Smooth muscle cell of the brain vasculature (primary cell): ENCODE data around the gene SERF2.

Source experiments
- DNase-seq: peaks from one replicate; pipeline ENCODE4 v3.0.0-alpha.2; 2012; ENCODE audit warnings: low read depth, low spot score

Gene SERF2

DNA sequence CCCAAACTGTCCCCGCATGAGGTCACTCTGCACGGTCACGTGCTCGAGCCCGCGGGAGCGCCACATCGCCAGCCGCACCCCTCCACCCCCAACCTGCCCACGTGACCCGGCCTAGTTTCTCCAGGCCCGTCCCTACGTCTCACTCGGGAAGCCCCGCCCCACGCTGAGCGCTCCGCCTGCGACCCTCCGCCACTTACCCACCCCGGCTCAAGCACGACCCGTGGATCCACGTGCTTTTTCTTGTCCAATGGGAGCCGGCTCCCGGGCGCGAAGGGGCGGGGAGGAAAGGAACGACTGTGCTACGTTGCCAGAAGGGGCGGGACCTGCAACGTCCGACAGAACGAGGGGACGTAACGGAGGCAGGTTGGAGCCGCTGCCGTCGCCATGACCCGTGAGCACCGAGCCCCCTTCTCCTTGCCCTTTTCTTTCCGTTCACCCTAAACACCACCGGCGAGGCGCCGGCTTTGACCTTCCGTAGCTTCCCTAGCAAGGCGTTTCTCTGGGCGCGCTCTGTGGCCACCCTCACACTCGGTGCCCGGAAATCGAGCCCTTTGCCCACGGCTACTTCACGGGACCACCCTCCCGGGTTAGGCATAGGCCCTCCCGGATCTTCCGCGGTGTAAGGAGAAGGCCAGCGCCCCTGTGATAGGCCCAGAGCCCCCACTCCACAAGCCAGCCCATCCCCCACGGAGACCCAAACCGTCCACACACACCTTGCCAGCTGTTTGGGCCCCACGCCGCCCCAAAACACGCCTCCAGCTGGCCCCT is at the start of gene SERF2:
Gene SERF2, plus strand, starts transcription at position 328 of the 768 bp plus-strand sequence. Its CDS starts 57 bp downstream, at position 385.
- DNase-seq: peak; percentile 100

DNA sequence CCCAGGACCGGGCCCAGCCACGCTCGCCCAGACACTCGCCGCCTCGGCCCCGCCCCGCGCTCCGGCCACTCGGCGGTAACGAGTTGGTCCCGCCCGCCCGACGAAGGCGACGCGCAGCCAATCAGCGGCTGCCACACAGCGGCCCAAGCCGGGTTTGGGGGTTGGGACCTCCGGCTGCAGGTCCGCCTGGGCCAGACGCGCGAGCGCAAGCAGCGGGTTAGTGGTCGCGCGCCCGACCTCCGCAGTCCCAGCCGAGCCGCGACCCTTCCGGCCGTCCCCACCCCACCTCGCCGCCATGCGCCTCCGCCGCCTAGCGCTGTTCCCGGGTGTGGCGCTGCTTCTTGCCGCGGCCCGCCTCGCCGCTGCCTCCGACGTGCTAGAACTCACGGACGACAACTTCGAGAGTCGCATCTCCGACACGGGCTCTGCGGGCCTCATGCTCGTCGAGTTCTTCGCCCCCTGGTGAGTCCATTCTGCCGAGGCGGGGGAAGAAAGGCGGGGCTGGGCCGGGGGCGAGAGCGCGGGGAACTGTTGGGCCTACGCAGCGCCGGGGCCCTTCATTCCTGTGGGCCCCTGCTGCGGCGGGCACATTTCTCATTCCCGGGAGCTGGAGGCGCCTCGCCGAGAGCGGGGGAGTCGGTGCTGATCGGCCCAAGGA is 45.7 kb upstream of the SERF2 start, which contains the start of gene PDIA3:
Gene PDIA3, plus strand, starts transcription at position 194 of the 658 bp plus-strand sequence. Its CDS starts 102 bp downstream, at position 296.
- DNase-seq: peak; percentile 62

DNA sequence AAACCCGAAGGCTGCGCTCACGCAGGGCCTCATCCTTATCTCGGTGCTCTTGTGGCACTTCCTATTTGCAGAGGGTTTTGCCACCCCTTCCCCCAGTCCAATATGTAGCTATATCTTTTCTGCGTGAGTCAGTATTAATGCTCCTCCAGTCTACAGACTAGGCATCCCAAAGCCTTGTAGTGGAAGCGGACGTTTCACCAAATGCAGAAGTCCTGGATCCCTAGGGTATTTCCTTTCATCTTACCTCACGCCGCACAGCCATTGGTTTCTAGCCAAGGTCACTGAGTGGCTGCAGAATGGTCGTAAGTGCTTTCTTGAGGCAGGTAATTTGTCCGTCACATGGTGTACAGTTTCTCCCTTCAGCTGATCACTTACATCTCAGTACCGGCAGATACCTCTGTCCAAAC is 45.2 kb upstream of the SERF2 start:
- DNase-seq: peak; percentile 9

DNA sequence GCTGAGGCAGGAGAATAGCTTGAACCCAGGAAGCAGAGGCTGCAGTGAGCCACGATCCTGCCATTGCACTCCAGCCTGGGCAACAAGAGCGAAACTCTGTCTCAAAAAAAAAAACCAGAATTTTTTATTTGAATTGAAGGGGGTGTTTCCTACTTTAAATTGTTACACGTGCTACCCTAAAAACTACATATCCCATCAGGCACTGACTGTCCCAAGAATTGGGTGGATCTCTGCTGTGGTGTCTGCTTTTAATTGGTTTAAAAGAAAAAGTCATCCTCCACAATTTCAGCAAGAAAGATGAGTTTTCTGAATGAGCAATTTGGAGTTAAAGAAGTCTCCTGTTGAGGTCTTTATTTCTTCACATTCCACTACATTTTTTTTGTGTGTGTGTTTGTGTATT is 43.7 kb upstream of the SERF2 start:
- no peak for DNase-seq

DNA sequence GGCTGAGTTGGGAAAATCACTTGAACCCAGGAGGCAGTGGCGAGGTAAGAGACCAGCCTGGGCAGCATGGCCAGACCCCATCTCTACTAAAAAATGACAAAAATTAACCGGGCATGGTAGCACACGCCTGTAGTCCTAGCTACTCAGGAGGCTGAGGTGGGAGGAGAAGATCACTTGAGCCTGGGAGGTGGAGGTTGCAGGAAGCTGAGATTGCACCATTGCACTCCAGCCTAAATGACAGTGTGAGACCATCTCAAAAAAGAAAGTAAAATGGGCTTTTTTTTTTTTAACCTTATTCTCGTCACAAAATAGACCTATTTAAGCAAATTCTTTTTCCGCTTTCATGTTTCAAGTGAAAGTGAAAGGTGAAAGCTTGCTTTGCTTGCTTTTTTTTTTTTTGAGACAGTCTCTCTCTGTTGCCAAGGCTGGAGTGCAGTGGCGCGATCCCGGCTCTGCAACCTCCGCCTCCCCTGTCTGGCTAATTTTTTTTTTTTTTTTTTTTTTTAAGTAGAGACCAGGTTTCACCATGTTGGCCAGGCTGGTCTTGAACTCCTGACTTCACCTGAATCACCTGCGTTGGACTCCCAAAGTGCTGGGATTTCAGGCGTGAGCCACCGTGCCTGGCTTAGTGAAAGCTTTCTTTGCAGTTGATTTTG is 42.3 kb upstream of the SERF2 start:
- no peak for DNase-seq

DNA sequence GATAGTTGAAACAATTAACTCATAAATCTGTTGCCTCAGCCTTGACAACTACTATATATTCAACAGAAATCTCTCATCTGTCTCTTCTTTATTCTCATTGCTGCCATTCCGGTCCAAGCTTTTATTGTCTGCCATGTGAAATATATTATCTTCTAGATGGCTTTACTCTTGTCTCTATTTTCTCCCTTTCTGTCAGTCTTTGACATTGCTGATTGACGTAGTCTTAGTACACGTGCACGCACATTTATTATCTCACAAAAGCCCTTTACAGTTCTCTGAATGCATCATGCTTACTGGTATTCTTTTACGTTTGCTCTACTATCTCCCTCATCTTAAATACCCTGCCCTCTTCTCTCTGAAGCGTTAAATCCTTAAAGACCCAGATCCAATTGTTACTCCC is 40.2 kb upstream of the SERF2 start:
- no peak for DNase-seq

DNA sequence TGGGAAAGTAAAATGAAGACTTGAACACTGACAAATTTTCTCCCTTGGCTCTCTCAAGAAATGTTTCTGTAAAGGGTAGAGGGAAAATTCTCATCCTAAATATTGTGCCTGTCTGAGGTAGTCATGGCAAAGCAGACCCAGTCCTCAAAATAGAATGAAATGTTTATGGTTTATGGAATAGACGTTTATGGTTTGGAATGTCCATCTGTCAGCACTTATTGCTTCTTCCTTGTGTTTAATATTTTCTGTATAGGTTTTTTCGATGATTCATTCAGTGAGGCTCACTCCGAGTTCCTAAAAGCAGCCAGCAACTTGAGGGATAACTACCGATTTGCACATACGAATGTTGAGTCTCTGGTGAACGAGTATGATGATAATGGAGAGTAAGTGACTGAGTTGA is 29.3 kb upstream of the SERF2 start:
- DNase-seq: no peak

DNA sequence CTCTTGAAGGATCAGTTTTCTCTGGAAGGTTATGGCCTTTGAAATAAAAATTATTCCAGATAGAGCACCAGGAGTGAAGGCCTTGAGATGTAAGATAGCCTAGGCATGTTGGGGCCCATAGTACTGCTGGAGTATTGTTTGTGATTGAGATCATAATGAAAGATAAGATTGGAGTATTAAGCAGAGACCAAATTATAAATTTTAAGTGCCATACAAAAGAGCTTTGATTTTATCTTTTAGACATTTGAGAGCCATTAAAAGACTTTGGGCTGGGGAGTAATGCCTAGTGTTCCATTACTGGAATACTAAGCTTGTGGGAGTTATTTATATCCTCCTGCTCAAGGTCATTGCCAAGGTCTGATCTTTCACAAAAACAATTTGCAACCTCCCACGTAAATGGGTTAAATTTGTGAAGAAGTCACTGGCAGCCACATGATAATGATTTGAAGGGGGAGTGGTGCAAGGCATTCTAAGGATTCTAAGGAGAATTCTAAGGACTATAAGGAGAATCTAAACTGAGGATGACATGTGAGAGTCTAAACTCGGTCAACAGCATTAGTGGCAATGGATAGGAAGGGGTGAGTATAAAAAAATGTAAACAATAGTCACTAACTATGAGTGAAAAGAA is 28.2 kb upstream of the SERF2 start:
- no peak for DNase-seq

DNA sequence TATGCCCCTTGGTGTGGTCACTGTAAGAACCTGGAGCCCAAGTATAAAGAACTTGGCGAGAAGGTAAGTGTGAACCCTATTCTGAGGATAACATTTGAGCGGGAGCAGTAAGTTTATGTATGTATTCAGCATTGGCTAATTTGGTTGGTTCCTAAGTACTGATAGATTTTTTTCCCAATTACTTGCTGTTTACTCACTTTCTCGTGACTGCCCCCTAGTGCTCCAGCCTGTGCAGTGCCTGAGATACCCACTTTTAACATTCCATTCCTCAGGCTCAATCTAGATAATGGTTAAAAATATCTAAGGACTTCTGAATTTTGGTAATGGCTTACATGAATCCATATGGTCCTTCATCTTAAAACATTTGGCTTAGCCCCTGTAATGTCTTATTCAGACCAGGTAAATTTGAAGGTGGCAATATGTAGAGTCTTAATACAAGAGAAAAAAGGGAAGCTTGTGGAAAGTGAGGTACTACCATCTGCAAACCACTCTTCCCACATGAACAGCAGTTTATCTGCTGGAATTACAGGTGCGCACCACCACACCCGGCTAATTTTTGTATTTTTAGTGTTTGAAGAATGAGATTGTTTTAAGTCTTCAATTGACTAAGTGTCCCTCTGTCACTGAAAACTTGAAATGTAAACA is 22.4 kb upstream of the SERF2 start:
- peak; percentile 32 for DNase-seq

DNA sequence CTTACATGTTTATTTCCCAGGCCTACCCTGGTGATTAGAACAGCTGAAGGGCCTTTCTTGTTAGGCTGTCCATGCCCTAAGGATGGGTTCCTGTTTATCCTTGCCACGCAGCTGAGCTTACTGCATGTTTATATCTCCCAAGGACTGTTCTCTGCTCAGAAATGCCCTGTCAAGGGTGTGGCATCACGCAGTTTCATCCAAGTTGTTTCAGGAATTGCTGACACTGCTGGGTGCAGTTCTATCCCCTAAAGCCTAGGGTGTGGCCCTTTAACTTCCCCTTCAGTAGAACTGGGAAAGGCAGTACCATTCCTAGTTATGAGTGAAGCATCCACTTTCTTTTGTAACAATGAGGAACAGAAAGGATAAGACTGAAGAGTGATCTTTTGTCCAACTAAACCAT is 20.3 kb upstream of the SERF2 start:
- DNase-seq: no peak

DNA sequence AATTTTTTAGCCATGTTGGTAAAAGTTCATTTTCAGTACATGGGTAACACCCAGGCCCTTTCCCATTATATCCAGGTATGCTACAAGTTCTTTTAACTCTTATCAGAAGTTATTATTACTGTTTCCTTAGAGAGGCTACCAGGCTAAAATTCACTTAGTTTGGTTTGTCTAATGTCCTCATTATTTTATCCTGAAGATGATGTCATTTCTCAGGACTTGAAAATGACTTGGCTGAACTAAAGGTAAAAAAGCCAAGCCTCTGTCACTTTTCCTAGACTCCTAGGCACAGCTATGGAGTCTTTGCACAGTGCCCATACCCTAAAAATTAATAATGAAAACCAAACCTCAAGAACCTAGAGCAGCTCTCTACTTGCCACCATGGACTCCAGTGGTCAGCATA is 19.5 kb upstream of the SERF2 start:
- no peak for DNase-seq

DNA sequence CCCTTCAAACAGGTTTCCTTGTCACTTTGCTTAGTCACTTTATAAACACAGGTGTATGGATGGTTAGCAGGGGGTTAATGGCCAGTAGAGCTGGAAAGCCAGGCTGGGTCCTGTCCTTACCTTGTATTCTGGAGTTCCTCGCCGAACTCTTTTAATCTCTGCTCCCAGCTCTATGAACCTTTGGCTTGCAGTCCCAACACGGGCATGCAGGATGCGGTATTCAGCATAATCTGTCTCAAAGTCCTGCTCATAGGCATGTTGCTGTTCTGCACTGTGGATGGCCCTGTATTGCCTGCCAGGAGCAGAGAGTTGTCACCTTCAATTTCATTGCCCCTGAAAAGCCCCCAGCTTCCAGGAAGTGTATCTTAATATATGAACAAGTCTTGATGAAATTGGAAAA is 18.1 kb upstream of the SERF2 start:
- DNase-seq: no peak

DNA sequence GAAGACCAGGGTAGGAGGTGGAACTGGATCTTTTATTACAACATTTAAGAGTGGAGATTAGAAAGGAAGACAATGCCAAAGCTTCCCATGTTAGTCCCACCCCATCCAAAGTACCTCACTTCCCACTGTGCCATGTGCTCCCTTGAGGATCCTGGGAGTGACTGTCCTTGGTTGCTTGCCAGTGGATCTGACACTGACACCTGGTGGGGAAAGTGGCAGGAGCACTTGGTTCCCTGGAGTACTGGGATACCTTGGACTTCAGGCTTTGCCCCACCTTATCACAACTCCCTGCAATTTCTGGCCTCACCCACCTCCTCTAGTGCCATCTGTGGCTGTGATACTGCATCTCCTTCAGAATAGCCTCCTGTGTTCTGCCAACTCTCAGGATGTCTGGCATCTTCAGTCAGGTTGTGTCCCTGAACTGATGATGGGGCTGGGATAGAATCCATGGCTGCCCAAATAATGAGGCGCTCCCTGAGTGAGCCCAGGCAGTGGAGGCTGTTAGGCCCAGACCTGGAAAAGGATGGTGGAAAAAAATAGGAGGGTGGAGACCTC is 16.6 kb upstream of the SERF2 start:
- DNase-seq: no peak

DNA sequence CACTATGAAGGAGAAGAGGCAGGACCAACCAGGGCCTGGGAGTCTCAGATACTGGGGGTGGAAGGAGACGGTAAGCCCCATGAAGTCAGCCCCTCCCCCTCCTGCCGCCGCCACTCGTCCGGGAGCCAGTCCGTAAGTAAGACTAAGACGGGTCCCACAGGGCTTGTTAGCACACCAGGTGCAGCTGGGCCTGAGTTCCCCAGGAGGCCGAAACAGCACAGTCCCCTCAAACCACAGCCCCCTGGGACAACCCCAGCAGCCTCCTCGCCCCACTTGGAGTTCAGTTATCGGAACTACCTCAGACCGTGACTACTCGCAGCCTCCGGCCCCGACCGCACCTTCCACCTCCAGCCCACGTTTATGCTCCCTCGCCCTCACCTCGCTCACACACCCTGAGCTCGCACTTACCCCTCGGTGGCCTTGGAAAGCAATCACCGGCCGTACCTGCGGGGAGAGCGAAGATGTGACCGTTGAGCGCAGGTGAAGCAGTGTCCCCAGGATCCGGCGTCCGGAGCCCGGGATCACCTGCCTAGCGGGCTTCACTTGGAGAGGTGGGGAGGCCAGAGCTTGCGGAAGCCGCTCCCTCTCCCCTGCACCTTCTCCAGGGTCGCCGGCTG is 15.9 kb upstream of the SERF2 start:
- DNase-seq: no peak

DNA sequence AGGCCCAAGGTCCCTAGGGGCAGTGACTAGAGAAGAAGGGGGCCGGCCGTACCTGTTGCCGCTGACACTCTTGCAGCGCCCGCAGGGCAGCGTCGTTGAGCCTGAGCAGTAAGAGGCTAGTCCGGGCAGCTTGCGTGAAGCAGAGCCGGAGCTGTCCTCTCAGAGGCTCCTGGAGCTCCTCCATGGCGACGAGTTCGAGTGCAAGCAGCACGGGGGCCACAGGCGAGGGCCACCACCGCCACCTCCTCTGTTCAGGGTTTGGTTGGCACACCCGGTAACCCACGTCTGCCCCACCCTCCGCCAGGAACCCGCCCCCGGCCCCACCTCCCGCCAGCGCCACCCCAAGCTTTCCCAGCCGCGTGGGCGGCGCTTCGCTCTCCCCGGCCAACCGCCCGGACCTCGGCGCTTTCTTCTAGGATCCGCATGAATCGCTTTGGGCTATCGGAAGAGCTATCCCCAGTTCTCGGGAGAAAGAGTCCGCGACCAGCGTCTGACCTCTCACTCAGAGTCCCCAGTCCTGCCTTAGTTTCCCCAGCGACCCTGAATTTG is 15.3 kb upstream of the SERF2 start, which contains the start of gene ELL3:
Gene ELL3, minus strand, starts transcription at position 249 of the 549 bp plus-strand sequence. Its CDS starts 65 bp downstream, at position 184.
- DNase-seq: no peak

DNA sequence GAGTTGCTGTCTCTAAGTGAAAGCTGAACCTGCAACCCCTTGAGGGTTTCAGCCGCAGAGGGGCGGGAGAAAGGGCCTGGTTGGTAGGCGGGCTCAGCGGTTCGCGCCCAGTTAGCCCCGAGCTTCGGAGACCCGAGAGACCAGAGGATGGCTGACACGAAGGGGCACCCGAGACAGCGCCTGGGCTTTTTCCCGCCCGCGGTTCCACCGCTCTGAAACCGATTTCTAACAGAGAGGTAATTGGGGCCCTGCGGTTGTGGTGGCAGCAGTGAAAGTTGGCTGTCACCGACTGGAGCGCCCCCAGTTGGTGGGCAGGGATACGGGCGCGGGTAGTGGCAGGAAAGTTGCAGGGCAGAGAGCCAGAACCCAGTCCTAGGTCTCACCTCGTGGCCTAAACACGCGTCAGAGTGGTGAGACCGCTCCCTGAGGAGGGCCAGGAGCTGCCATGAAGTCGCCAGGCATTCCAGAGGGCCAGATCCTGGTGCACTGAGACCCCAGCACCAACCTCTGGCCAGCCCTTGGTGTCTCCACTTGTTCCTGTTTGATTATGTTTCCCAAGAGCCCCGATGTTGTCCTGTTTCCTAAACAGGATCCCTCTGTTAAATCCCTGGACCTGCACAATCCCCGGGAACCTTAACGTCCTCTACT is 14.7 kb upstream of the SERF2 start:
- DNase-seq: no peak

DNA sequence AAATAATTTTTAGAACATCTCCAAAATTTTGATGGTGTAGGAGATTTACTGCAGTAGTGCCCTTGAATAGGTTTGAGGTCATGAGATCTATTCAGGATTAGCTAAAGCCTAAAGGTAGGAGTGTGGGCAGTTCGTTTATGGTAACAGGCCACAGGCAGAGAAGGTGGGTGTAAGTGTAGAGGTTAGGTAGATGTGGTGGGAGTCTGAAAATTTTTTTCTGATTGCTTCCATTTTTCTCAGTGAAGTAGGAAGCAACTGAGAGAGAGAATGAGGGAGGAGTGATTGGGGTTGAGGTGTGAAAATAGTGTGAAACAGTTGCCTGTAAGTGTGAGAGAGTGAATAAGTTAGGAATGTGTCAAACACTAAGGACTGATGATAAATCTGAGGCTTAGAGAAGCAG is 13.1 kb upstream of the SERF2 start:
- no peak for DNase-seq

DNA sequence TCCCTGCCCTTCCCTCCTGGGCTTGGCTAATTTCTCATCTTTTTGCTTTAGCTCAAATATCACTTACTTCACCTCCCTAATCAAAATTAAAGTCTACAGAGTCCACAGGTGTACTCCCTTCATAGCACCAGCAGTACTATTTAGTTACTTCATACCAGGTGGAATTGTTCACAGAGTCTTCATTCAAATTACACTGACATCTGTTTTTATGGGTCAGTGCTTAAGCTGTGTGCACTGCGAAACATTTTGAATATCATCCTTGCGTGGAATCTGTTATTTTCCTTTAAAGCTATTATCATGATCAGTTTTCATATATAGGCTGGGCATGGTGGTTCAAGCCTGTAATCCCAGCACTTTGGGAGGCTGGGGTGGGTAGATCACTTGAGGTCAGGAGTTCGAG is 2.7 kb upstream of the SERF2 start:
- DNase-seq: no peak

DNA sequence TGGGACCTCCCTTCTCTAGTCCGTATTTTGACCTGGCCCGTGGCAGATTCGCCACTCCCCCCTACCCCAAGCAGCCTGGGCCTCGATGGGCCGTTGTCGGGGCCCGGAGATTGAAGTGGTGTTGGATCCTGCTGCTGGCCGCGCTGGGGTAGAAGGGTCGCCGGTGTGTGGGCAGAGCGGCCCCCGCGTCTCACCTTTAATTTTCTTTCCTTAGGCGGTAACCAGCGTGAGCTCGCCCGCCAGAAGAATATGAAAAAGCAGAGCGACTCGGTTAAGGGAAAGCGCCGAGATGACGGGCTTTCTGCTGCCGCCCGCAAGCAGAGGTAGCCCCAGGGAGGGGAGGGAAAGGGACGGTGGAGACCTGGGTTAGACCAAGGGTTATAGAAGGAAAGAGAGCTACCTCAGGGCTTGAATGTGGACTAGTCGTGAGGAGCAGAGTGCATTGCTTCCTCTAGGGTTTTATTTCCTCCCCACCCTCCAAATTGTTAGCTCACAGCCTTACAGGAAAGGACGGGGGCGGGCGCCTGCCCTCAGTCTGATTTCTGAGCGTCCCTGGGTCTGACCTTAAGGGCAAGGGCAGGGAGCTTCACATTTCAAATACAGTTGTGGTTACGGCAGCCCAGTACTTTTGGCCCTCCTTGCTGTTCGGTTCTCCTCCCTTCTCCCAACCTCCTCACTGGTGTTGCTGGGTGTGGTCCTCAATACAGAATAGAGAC is 799 bp downstream of the SERF2 start:
- DNase-seq: no peak
